Measurements from ENCODE around the gene TGM6.

TGM6 gene

GRCh38 chr20:2364044-2364443 lies 16.7 kb upstream of the TGM6 start:
- DNase-seq (ENCODE audit: low read depth): no peak

- no peak for DNase-seq (ENCODE audit: low read depth)
Observed at GRCh38 chr20:2365091-2365490, 15.6 kb upstream of the TGM6 start.

GRCh38 chr20:2365666-2366065 lies 15.0 kb upstream of the TGM6 start:
- no peak for DNase-seq (ENCODE audit: low read depth)

- no peak for DNase-seq (ENCODE audit: low read depth)
Observed at GRCh38 chr20:2368621-2369020, 12.1 kb upstream of the TGM6 start.

GRCh38 chr20:2373098-2373497 lies 7.6 kb upstream of the TGM6 start:
- no peak for DNase-seq (ENCODE audit: low read depth)

- no peak for DNase-seq (ENCODE audit: low read depth)
Observed at GRCh38 chr20:2374346-2375125, 6.2 kb upstream of the TGM6 start.

GRCh38 chr20:2378893-2379292 lies 1.8 kb upstream of the TGM6 start:
- no peak for DNase-seq (ENCODE audit: low read depth)

GRCh38 chr20:2379511-2380229 lies 1.0 kb upstream of the TGM6 start:
- no peak for DNase-seq (ENCODE audit: low read depth)

GRCh38 chr20:2381303-2381702 lies 602 bp downstream of the TGM6 start:
- DNase-seq (ENCODE audit: low read depth): no peak

GRCh38 chr20:2382833-2383232 lies 2.1 kb downstream of the TGM6 start:
- no peak for DNase-seq (ENCODE audit: low read depth)

- DNase-seq (ENCODE audit: low read depth): no peak
Observed at GRCh38 chr20:2385026-2385425, 4.3 kb downstream of the TGM6 start.

- DNase-seq (ENCODE audit: low read depth): no peak
Observed at GRCh38 chr20:2385496-2385895, 4.8 kb downstream of the TGM6 start.

- no peak for DNase-seq (ENCODE audit: low read depth)
Observed at GRCh38 chr20:2386516-2387179, 5.9 kb downstream of the TGM6 start.

- DNase-seq (ENCODE audit: low read depth): no peak
Observed at GRCh38 chr20:2387180-2387577, 6.5 kb downstream of the TGM6 start.

- DNase-seq (ENCODE audit: low read depth): no peak
Observed at GRCh38 chr20:2387580-2387979, 6.9 kb downstream of the TGM6 start.

- no peak for DNase-seq (ENCODE audit: low read depth)
Observed at GRCh38 chr20:2390951-2391675, 10.4 kb downstream of the TGM6 start.

GRCh38 chr20:2394411-2395055 lies 13.8 kb downstream of the TGM6 start:
- no peak for DNase-seq (ENCODE audit: low read depth)

- no peak for DNase-seq (ENCODE audit: low read depth)
Observed at GRCh38 chr20:2395136-2395535, 14.4 kb downstream of the TGM6 start.

GRCh38 chr20:2396241-2396814 lies 15.6 kb downstream of the TGM6 start:
- no peak for DNase-seq (ENCODE audit: low read depth)

- DNase-seq (ENCODE audit: low read depth): no peak
Observed at GRCh38 chr20:2397091-2397490, 16.4 kb downstream of the TGM6 start.

GRCh38 chr20:2397595-2398145 lies 17.0 kb downstream of the TGM6 start:
- no peak for DNase-seq (ENCODE audit: low read depth)
